Activated naive CD4-positive, alpha-beta T cell treated with anti-CD3 and anti-CD28 coated beads, Interleukin-2, amount 10 ng/mL, durations not matched to agents 5 hours and 36 hours (primary cell): ENCODE measurements around the gene CCL1. TPM values are rescaled to one million over a fixed set of nuclear protein-coding genes. Genes with fewer than 3 reads are reported as not detected.

Experiments used
- total RNA-seq, 2 experiments: library from RNA; stranded (reverse); gene quantifications; one replicate each; pipeline ENCODE4 v1.2.3, GENCODE V29; 2021

Gene CCL1, protein sequence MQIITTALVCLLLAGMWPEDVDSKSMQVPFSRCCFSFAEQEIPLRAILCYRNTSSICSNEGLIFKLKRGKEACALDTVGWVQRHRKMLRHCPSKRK
- under 1 TPM in 1 of 2 experiments, not detected in 1; 0.58 TPM for total RNA-seq

DNA sequence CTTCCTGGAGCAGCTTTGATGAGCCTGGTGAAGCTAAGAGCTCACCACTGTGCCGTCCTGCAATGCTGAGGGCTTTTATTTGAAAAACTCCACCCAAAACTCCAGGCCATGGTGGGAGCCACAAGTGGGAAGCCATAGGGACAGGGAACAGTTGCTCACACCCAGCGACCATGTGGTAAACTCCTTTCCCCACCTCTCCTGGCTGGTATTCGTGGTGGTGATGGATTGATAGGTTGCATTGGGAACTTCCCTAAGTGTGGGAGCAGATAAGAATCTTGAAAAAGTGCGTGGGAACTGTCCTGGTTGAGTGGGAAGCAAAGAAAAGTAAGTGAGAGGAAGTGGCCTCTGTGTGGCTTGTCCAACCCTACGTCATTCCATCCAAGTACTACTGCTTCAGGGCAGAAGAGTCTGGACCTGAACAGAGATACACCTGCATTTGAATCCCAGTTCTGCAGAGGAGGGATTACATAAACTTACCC is at the start of gene CCL1:
Gene CCL1 (minus strand): TSS at position 51 of the 479 bp plus-strand sequence. CDS start 72 bp downstream, outside the sequence.

DNA sequence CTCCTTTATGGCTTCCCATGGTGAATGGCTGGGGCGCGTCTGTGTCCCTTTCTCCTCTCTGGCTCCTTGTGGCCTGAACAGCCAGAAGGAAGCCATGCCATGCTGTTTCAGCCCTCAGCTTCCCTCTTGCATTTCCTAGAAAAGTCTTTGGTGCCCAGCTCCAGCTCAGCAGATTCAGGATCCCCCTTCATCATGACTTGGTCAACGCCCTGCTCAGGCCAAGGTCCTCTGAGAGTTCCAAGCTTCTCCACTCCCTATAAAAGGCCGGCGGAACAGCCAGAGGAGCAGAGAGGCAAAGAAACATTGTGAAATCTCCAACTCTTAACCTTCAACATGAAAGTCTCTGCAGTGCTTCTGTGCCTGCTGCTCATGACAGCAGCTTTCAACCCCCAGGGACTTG is 6.8 kb downstream of the CCL1 start, which contains the start of gene CCL13:
Gene CCL13 (plus strand): TSS at position 287 of the 400 bp plus-strand sequence. CDS start 47 bp downstream, at position 334.

DNA sequence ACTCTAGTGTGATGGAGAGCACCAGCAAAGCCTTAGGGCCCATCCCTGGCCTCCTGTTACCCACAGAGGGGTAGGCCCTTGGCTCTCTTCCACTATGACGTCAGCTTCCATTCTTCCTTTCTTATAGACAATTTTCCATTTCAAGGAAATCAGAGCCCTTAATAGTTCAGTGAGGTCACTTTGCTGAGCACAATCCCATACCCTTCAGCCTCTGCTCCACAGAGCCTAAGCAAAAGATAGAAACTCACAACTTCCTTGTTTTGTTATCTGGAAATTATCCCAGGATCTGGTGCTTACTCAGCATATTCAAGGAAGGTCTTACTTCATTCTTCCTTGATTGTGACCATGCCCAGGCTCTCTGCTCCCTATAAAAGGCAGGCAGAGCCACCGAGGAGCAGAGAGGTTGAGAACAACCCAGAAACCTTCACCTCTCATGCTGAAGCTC is 44.0 kb downstream of the CCL1 start, which contains the start of gene CCL8:
Gene CCL8 (plus strand): TSS at position 397 of the 445 bp plus-strand sequence. CDS start 67 bp downstream, outside the sequence.

Other genes starting within 250 kb of the CCL1 start
- not detected for gene CCL2, start 107.9 kb downstream of the CCL1 start, total RNA-seq
- gene CCL7, start 93.0 kb downstream of the CCL1 start, total RNA-seq = not detected
- not detected for gene CCL11, start 77.5 kb downstream of the CCL1 start, total RNA-seq
- gene CCL8, start 43.8 kb downstream of the CCL1 start, total RNA-seq = not detected
- gene CCL13, start 6.8 kb downstream of the CCL1 start, total RNA-seq = not detected
- not detected for gene TMEM132E, start 216.3 kb upstream of the CCL1 start, total RNA-seq